Neural cell (in vitro differentiated cells): Measurements from ENCODE around the gene TBXA2R. TPM values are rescaled to one million over a fixed set of nuclear protein-coding genes. Genes with fewer than 3 reads are reported as not detected.
"Not testable (repeated sequence)": the region's sequence is repeated elsewhere in the genome, so short reads cannot be mapped to it uniquely, and the experiment has no call there.

Experiments
- H2AFZ ChIP-seq: fragments of 200-600, 300-800 bp; sonication (generic), shearing (Covaris generic); 2 replicates; pipeline ENCODE4 v1.6.0; 2014; ENCODE audit warnings: low read depth, mild to moderate bottlenecking, antibody characterized with exemption, low read length, moderate library complexity
- H3F3A ChIP-seq: fragments of 200-600 bp; shearing (Covaris generic); 2 replicates; pipeline ENCODE4 v1.6.1; 2016; ENCODE audit warnings: mild to moderate bottlenecking, moderate library complexity, mixed read lengths, antibody characterized with exemption, low read length; ENCODE audit not compliant: insufficient read depth, poor library complexity, severe bottlenecking
- H3K27ac ChIP-seq: fragments of 200-600, 300-800 bp; sonication (generic), shearing (Covaris generic); 2 replicates; pipeline ENCODE4 v1.5.1; 2014; ENCODE audit warnings: mild to moderate bottlenecking, low read length, moderate library complexity
- H3K27me3 ChIP-seq: fragments of 300-800, 200-600 bp; sonication (generic), shearing (Covaris generic); 2 replicates; pipeline ENCODE4 v1.6.0; 2014; ENCODE audit warnings: mild to moderate bottlenecking, low read depth, low read length, moderate library complexity; ENCODE audit not compliant: insufficient read depth
- H3K36me3 ChIP-seq: fragments of 300-800, 200-600 bp; sonication (generic), shearing (Covaris generic); 2 replicates; pipeline ENCODE4 v1.5.1; 2014; ENCODE audit warnings: mild to moderate bottlenecking, antibody characterized with exemption, low read length, moderate library complexity; ENCODE audit not compliant: insufficient read depth
- H3K4me2 ChIP-seq: fragments of 300-800, 200-600 bp; sonication (generic), shearing (Covaris generic); 2 replicates; pipeline ENCODE4 v1.6.0; 2014; ENCODE audit warnings: mild to moderate bottlenecking, low read length
- H3K4me3 ChIP-seq: fragments of 300-800, 200-600 bp; sonication (generic), shearing (Covaris generic); 2 replicates; pipeline ENCODE4 v1.5.1; 2014; ENCODE audit warnings: mild to moderate bottlenecking, low read length, moderate library complexity
- H3K79me2 ChIP-seq: fragments of 200-600 bp; shearing (Covaris generic); replicated peaks from 2 replicates; pipeline ENCODE4 v1.6.0; 2014; ENCODE audit warnings: mild to moderate bottlenecking, low read length, moderate library complexity; ENCODE audit not compliant: insufficient read depth
- H3K9ac ChIP-seq: fragments of 300-800, 200-600 bp; sonication (generic), shearing (Covaris generic); 2 replicates; pipeline ENCODE4 v1.6.1; 2016; ENCODE audit warnings: mild to moderate bottlenecking, low read length, mixed read lengths
- H3K9me2 ChIP-seq: fragments of 200-600 bp; shearing (Covaris generic); 2 replicates; pipeline ENCODE4 v1.6.1; 2016; ENCODE audit warnings: mild to moderate bottlenecking, low read length, mixed read lengths; ENCODE audit not compliant: insufficient read depth
- H3K9me3 ChIP-seq: fragments of 200-600, 300-800 bp; sonication (generic), shearing (Covaris generic); 2 replicates; pipeline ENCODE4 v1.6.1; 2016; ENCODE audit warnings: mild to moderate bottlenecking, mixed run types, low read length, moderate library complexity, mixed read lengths
- H4K20me1 ChIP-seq: fragments of 200-600 bp; shearing (Covaris generic); 2 replicates; pipeline ENCODE4 v1.6.1; 2016; ENCODE audit warnings: mild to moderate bottlenecking, mixed run types; ENCODE audit not compliant: insufficient read depth
- EP300 ChIP-seq: fragments of 450-650 bp; conservative IDR thresholded peaks from 2 replicates; pipeline ENCODE4 v1.6.1; 2014; ENCODE audit warnings: antibody characterized with exemption, mild to moderate bottlenecking, moderate library complexity; ENCODE audit not compliant: poor library complexity, severe bottlenecking
- EZH2 ChIP-seq: fragments of 200-600, 300-800 bp; shearing (Covaris generic), sonication (generic); IDR thresholded peaks from 2 replicates; pipeline ENCODE4 v1.6.1; 2014; ENCODE audit warnings: antibody characterized with exemption, low read length, borderline replicate concordance, mild to moderate bottlenecking; ENCODE audit not compliant: insufficient read depth, poor library complexity, severe bottlenecking
- MXI1 ChIP-seq: fragments of 450-650 bp; conservative IDR thresholded peaks from 2 replicates; pipeline ENCODE4 v1.6.1; 2014; ENCODE audit warnings: antibody characterized with exemption, mild to moderate bottlenecking; ENCODE audit not compliant: poor library complexity, severe bottlenecking
- POLR2AphosphoS5 ChIP-seq: IDR thresholded peaks from 2 replicates; pipeline ENCODE4 v1.6.1; 2012
- RAD21 ChIP-seq: fragments of 450-650 bp; conservative IDR thresholded peaks from 2 replicates; pipeline ENCODE4 v1.6.1; 2014; ENCODE audit warnings: antibody characterized with exemption, mild to moderate bottlenecking, moderate library complexity
- SMC3 ChIP-seq: fragments of 450-650 bp; conservative IDR thresholded peaks from 2 replicates; pipeline ENCODE4 v1.6.1; 2014; ENCODE audit warnings: antibody characterized with exemption, mild to moderate bottlenecking, moderate library complexity; ENCODE audit not compliant: poor library complexity
- TAF1 ChIP-seq: IDR thresholded peaks from 2 replicates; pipeline ENCODE4 v1.6.1; 2012; ENCODE audit warnings: low read depth
- polyA plus RNA-seq: library from polyadenylated mRNA; depleted of rRNA; stranded (reverse); fragments of >200 nt; gene quantifications from 2 replicates; pipeline ENCODE4 v1.2.3, GENCODE V29; 2014
- TF ChIP-seq, protein P1 (sequence below): fragments of 450-650 bp; IDR thresholded peaks from 2 replicates; pipeline ENCODE4 v1.5.1; 2014; ENCODE audit warnings: antibody characterized with exemption, mild to moderate bottlenecking, moderate library complexity; ENCODE audit not compliant: poor library complexity, severe bottlenecking
- TF ChIP-seq, protein P2 (sequence below): IDR thresholded peaks from 2 replicates; pipeline ENCODE4 v1.6.1; 2012; ENCODE audit warnings: borderline replicate concordance

Gene TBXA2R
- polyA plus RNA-seq, 1 donor from 2014 or later, result not detected

DNA sequence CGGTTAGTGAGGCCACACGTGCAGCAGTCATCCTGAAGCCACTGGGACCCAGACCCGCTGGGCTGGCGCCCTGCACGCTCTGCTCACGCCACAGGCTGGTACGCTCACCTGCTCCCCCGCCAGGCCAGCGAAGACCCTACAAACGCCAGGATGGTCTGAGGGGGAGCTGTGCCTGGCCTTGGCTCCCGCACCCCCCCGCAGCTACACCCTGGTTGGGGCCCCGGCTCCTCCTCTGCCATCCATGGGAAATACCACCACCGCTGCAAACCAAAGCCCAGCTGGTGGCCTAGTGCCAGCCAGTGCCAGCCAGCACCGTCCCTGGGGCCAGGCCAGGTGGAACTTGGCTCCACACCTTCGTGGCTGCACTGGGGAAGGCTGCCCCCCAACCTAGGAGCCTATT is 43.2 kb upstream of the TBXA2R start:
- TF ChIP-seq EP300 (no peak), RAD21 (no peak), MXI1 (no peak), SMC3 (no peak), POLR2AphosphoS5 (no peak), EZH2 (no peak), TAF1 (no peak)
- TF ChIP-seq, protein P1, sequence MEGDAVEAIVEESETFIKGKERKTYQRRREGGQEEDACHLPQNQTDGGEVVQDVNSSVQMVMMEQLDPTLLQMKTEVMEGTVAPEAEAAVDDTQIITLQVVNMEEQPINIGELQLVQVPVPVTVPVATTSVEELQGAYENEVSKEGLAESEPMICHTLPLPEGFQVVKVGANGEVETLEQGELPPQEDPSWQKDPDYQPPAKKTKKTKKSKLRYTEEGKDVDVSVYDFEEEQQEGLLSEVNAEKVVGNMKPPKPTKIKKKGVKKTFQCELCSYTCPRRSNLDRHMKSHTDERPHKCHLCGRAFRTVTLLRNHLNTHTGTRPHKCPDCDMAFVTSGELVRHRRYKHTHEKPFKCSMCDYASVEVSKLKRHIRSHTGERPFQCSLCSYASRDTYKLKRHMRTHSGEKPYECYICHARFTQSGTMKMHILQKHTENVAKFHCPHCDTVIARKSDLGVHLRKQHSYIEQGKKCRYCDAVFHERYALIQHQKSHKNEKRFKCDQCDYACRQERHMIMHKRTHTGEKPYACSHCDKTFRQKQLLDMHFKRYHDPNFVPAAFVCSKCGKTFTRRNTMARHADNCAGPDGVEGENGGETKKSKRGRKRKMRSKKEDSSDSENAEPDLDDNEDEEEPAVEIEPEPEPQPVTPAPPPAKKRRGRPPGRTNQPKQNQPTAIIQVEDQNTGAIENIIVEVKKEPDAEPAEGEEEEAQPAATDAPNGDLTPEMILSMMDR, result no peak
- TF ChIP-seq, protein P2, sequence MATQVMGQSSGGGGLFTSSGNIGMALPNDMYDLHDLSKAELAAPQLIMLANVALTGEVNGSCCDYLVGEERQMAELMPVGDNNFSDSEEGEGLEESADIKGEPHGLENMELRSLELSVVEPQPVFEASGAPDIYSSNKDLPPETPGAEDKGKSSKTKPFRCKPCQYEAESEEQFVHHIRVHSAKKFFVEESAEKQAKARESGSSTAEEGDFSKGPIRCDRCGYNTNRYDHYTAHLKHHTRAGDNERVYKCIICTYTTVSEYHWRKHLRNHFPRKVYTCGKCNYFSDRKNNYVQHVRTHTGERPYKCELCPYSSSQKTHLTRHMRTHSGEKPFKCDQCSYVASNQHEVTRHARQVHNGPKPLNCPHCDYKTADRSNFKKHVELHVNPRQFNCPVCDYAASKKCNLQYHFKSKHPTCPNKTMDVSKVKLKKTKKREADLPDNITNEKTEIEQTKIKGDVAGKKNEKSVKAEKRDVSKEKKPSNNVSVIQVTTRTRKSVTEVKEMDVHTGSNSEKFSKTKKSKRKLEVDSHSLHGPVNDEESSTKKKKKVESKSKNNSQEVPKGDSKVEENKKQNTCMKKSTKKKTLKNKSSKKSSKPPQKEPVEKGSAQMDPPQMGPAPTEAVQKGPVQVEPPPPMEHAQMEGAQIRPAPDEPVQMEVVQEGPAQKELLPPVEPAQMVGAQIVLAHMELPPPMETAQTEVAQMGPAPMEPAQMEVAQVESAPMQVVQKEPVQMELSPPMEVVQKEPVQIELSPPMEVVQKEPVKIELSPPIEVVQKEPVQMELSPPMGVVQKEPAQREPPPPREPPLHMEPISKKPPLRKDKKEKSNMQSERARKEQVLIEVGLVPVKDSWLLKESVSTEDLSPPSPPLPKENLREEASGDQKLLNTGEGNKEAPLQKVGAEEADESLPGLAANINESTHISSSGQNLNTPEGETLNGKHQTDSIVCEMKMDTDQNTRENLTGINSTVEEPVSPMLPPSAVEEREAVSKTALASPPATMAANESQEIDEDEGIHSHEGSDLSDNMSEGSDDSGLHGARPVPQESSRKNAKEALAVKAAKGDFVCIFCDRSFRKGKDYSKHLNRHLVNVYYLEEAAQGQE, result no peak
- no peak overlapping the region for H3K4me2 ChIP-seq
- H3K36me3 ChIP-seq, result no peaks in the 10 kb centered on the region
- no peak overlapping the region for H2AFZ ChIP-seq
- H3K9ac ChIP-seq, result no peak overlapping the region
- H4K20me1 ChIP-seq, result no peaks in the 10 kb centered on the region
- no peaks in the 10 kb centered on the region for H3K9me2 ChIP-seq
- H3K27ac ChIP-seq, result no peak overlapping the region
- H3K27me3 ChIP-seq, result no peaks in the 10 kb centered on the region
- H3F3A ChIP-seq, result no peaks in the 10 kb centered on the region
- no peaks in the 10 kb centered on the region for H3K9me3 ChIP-seq
- H3K4me3 ChIP-seq, result no peak overlapping the region
- no peaks in the 10 kb centered on the region for H3K79me2 ChIP-seq

DNA sequence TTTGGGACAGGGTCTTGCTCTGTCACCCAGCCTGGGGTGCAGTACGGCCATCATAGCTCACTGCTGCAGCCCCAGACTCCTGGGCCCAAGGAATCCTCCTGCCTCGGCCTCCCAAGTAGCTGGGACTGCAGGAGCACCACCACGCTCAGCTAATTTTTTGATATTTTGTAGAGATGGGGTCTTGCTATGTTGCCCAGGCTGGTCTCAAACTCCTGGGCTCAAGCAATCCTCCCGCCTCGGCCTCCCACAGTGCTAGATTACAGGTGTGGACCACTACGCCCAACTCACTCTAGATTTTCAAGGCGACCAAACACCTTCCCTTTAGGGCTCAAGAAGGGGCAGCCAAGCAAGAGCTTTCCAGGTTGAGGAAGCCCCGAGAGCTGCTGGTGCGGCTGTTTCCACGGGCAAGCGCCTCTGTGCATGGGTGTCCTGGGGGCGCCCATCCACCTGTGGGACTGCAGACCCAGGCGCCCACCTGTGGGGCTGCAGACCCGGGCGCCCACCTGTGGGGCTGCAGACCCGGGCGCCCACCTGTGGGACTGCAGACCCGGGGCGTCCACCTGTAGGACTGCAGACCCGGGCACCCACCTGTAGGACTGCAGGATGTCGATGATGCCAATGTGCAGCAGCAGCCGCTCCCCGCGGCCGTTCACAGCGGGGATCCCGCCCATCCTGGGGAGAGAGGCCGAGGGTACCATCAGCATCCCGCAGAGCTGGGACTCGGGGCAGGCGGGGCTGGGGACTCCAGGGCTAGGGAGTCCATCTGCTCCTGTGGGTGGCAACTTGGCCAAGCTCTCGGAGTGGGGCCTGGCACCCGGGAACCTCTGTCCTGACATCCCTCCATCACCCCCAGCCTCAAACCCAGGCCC is 41.6 kb upstream of the TBXA2R start:
- H3K79me2 ChIP-seq, result no peaks in the 10 kb centered on the region
- no peak overlapping the region for H2AFZ ChIP-seq
- no peaks in the 10 kb centered on the region for H3K36me3 ChIP-seq
- no peak overlapping the region for H3K27ac ChIP-seq
- H3F3A ChIP-seq, result no peaks in the 10 kb centered on the region
- H3K4me2 ChIP-seq, result no peak overlapping the region
- no peaks in the 10 kb centered on the region for H3K27me3 ChIP-seq
- no peak overlapping the region for H3K4me3 ChIP-seq
- H3K9ac ChIP-seq, result no peak overlapping the region
- no peaks in the 10 kb centered on the region for H3K9me2 ChIP-seq
- TF ChIP-seq EZH2 (no peak), RAD21 (no peak), SMC3 (no peak), POLR2AphosphoS5 (no peak), EP300 (no peak), TAF1 (no peak), MXI1 (no peak)
- TF ChIP-seq, protein P1, result no peak
- TF ChIP-seq, protein P2, result no peak
- H3K9me3 ChIP-seq, result no peaks in the 10 kb centered on the region
- no peaks in the 10 kb centered on the region for H4K20me1 ChIP-seq

DNA sequence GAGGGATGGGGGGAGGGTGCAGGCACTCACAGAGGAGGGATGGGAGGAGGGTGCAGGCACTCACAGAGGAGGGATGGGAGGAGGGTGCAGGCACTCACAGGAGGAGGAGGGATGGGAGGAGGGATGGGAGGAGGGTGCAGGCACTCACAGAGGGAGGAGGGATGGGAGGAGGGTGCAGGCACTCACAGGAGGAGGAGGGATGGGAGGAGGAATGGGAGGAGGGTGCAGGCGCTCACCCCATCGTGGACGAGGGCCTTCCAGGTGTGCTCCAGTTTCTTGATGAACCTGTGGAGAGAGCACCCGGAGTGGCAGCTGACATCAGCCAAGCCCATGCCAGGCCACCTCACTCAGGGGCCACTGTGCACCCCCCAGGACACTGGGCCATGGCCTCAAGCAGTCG is 40.4 kb upstream of the TBXA2R start:
- H3K79me2 ChIP-seq, H3K9me2 ChIP-seq, H4K20me1 ChIP-seq, H3K4me3 ChIP-seq, H3K9me3 ChIP-seq, H3K9ac ChIP-seq, H2AFZ ChIP-seq, H3K27me3 ChIP-seq, H3K27ac ChIP-seq, H3K4me2 ChIP-seq, H3F3A ChIP-seq, H3K36me3 ChIP-seq: not testable (repeated sequence)
